HepG2 (cell line): ENCODE data around the gene ATP5MK.

Experiments
- POLR2AphosphoS5 ChIP-seq: IDR thresholded peaks from 2 replicates; pipeline ENCODE4 v1.6.1; 2012; ENCODE audit warnings: low read depth, low read length
- PTBP1 ChIP-seq: fragments of 200-400 bp; formaldehyde crosslinking; IDR thresholded peaks from 2 replicates; pipeline ENCODE4 v1.6.1; 2018; ENCODE audit warnings: low read length, low read depth; ENCODE audit not compliant: poor library complexity, severe bottlenecking
- SUZ12 ChIP-seq: fragments of 150-350 bp; IDR thresholded peaks from 2 replicates; pipeline ENCODE4 v1.6.1; 2014; ENCODE audit warnings: low read depth, low read length
- TF ChIP-seq, protein P1 (sequence below): sonication (generic); formaldehyde crosslinking; IDR thresholded peaks from 2 replicates; pipeline ENCODE4 v1.5.0; 2020; ENCODE audit warnings: mild to moderate bottlenecking, missing genetic modification reagents, moderate library complexity
- TF ChIP-seq, protein P2 (sequence below): sonication (generic); formaldehyde crosslinking; IDR thresholded peaks from 2 replicates; pipeline ENCODE4 v1.4.0; 2020; ENCODE audit warnings: missing genetic modification reagents, mild to moderate bottlenecking, borderline replicate concordance

DNA sequence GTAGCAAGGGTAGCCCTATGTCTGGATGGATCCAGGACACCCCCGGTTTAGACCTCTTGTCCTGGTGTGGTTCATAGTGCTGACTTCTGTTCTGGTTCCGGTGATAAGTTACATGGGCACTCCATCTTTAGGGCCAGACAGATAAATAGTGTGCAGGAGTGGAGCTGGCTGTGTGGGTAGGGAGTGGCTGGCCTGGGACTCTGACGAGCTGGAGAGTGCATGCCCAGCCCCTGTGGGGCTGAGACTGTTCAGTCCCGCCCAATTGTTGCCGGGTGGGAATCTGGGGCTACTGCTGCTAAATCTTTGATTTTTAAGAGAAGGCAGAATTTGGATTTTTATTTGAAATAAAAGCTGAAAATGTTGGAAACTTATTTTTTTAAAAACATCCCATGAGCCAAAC lies 27.5 kb upstream of the ATP5MK start:
- TF ChIP-seq, protein P1, sequence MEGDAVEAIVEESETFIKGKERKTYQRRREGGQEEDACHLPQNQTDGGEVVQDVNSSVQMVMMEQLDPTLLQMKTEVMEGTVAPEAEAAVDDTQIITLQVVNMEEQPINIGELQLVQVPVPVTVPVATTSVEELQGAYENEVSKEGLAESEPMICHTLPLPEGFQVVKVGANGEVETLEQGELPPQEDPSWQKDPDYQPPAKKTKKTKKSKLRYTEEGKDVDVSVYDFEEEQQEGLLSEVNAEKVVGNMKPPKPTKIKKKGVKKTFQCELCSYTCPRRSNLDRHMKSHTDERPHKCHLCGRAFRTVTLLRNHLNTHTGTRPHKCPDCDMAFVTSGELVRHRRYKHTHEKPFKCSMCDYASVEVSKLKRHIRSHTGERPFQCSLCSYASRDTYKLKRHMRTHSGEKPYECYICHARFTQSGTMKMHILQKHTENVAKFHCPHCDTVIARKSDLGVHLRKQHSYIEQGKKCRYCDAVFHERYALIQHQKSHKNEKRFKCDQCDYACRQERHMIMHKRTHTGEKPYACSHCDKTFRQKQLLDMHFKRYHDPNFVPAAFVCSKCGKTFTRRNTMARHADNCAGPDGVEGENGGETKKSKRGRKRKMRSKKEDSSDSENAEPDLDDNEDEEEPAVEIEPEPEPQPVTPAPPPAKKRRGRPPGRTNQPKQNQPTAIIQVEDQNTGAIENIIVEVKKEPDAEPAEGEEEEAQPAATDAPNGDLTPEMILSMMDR = no peak
- no peak for TF ChIP-seq SUZ12
- TF ChIP-seq, protein P2, sequence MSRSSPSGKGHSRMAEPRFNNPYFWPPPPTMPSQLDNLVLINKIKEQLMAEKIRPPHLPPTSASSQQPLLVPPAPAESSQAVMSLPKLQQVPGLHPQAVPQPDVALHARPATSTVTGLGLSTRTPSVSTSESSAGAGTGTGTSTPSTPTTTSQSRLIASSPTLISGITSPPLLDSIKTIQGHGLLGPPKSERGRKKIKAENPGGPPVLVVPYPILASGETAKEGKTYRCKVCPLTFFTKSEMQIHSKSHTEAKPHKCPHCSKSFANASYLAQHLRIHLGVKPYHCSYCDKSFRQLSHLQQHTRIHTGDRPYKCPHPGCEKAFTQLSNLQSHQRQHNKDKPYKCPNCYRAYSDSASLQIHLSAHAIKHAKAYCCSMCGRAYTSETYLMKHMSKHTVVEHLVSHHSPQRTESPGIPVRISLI (CRISPR knock-in tag) = no peak
- no peak for TF ChIP-seq PTBP1
- TF ChIP-seq POLR2AphosphoS5 = no peak
